NOMO-1 treated with dmso at 0.1 percent for 144 hours (cell line): ENCODE data around the gene SNCB.
A peak's percentile ranks its signal among the peaks of the same experiment; 100 is the strongest.

Source experiments
- DNase-seq: peaks from one replicate; lab custom pipeline; 2025; ENCODE audit not compliant: unreplicated experiment; lab: John Stamatoyannopoulos, UW

Gene SNCB

GRCh38 chr5:176661676-176662075, 31.3 kb upstream of the SNCB start:
- no peak for DNase-seq

- peak; percentile 30 for DNase-seq
Measured at GRCh38 chr5:176660860-176661641, 30.7 kb upstream of the SNCB start.

- no peak for DNase-seq
Measured at GRCh38 chr5:176660530-176660859, 30.2 kb upstream of the SNCB start.

GRCh38 chr5:176659860-176660461, 29.6 kb upstream of the SNCB start:
- no peak for DNase-seq

GRCh38 chr5:176659512-176659839, 29.1 kb upstream of the SNCB start:
- DNase-seq = no peak

- no peak for DNase-seq
Measured at GRCh38 chr5:176658817-176659511, 28.6 kb upstream of the SNCB start.

- no peak for DNase-seq
Measured at GRCh38 chr5:176658007-176658599, 27.8 kb upstream of the SNCB start.

GRCh38 chr5:176656467-176656990, 26.2 kb upstream of the SNCB start:
- no peak for DNase-seq

GRCh38 chr5:176654856-176655255, 24.5 kb upstream of the SNCB start:
- DNase-seq = no peak

- no peak for DNase-seq
Measured at GRCh38 chr5:176653401-176654385, 23.4 kb upstream of the SNCB start.

GRCh38 chr5:176652136-176652535, 21.8 kb upstream of the SNCB start:
- no peak for DNase-seq

GRCh38 chr5:176651472-176651980, 21.2 kb upstream of the SNCB start:
- no peak for DNase-seq

- no peak for DNase-seq
Measured at GRCh38 chr5:176650354-176650884, 20.1 kb upstream of the SNCB start.

- DNase-seq = no peak
Measured at GRCh38 chr5:176648474-176649194, 18.3 kb upstream of the SNCB start.

- DNase-seq = no peak
Measured at GRCh38 chr5:176647843-176648473, 17.6 kb upstream of the SNCB start.

- DNase-seq = peak; percentile 96
Measured at GRCh38 chr5:176647030-176647842, 16.9 kb upstream of the SNCB start, which contains the start of gene TSPAN17. TSS of gene TSPAN17 (plus strand) at chr5:176647484. CDS start at chr5:176647616, 132 bp downstream.

GRCh38 chr5:176646707-176647029, 16.3 kb upstream of the SNCB start:
- DNase-seq = no peak

- DNase-seq = no peak
Measured at GRCh38 chr5:176646049-176646706, 15.8 kb upstream of the SNCB start.
